IPS DF 4.7 (cell line): ENCODE results near the gene MDM4.
"Not testable (repeated sequence)": the region's sequence is repeated elsewhere in the genome, so short reads cannot be mapped to it uniquely, and the experiment has no call there.

Experiments used
- DNase-seq: peaks from one replicate; pipeline ENCODE4 v3.0.0-alpha.2; 2013; ENCODE audit warnings: low spot score; ENCODE audit errors: extremely low read depth

The MDM4 gene

DNA sequence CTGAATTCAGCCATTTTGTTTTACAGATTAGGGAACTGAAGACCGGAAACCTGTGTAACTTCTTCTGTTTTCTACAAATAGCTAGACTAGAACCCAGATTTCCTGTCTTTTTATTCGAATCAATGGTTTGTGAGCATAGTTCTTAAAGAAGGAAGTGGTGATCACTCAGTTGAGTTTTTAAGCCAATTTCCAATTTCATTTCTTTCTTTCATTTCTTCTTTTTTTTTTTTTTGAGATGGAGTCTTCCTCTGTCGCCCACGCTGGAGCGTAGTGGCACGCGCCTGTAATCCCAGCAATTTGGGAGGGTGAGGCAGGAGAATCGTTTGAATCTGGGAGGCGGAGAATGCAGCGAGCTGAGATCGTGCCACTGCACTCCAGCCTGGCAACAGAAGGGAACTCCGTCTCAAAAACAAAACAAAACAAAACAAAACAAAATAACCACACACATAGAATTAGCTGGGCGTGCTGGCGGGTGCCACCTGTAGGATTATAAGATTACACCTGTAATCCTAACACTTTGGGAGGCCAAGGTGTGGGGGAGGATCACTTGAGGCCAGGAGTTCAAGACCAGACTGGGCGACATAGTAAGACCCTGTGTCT lies 3.0 kb upstream of the MDM4 start:
- DNase-seq: no peak

DNA sequence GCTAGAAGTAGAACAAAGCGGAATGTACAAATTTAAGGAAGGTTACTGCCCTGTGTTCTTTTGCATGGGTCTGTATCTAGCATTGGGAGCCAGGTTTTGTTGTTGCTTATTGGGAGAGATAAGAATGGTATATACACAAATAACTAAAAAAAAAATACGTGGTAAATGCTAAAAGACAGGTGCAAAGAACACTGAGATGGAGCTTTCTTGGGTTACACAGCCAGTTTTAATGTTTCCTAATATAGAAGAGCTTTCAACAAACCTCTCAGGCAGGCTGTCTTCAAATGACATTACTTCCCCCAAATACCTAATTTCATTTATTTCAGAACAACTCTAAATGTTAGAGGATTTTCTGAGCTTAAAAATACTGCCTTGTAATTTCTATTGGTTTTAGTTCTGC lies 1.4 kb upstream of the MDM4 start:
- no peak for DNase-seq

DNA sequence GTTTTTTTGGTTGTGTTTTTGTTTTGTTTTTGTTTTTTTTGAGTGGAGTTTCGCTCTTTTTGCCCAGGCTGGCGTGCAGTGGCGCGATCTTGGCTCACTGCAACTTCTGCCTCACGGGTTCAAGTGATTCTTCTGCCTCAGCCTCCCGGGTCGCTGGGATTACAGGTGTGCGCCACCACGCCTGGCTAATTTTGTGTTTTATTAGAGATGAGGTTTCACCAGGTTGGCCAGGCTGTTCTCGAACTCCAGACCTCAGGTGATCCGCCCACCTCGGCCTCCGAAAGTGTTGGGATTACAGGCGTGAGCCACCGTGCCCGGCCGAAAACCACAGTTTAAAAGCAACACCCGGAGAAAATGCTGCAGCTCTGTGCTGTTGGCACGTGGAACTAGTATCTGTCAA lies 1.2 kb downstream of the MDM4 start:
- not testable (repeated sequence) for DNase-seq

DNA sequence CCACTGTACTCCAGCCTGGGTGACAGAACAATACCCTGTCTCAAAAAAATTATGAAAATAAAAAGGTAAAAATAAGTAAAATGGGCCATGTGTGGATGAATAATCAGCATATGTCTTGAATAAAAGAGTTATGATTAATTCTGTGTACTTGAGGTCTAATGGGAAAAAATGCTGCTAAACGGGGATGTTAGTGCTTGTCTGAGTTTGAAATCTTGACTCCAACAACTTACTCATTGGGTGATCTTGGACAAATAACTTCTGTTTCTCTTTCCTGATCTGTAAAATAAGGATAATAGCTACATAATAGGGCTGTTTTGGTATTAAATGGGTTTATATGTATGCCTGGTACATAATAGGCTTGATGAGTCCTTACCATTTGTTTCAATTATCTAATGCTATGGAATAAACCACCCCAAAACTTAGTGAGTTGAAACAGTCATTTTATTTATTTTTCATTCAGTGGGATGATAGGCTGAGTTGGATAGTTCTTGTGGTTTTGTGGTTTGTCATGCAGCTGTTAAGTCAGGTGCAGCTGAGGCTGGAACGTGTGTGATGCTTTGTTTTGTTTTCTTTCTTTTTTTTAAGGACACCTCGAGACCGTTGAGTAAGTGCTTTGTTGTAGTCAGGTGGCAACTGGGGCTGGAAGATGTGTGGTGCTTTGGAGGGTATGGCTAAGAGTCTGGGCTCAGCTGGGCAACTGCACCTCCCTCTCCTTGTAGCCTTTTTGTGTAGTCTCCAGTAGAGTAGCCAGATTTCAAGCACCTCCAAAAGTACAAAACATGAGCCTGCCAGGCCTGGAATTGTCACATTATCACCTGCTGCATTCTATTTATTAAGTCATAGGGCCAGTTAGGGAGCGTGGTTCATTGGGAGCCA lies 4.9 kb downstream of the MDM4 start:
- DNase-seq: no peak

DNA sequence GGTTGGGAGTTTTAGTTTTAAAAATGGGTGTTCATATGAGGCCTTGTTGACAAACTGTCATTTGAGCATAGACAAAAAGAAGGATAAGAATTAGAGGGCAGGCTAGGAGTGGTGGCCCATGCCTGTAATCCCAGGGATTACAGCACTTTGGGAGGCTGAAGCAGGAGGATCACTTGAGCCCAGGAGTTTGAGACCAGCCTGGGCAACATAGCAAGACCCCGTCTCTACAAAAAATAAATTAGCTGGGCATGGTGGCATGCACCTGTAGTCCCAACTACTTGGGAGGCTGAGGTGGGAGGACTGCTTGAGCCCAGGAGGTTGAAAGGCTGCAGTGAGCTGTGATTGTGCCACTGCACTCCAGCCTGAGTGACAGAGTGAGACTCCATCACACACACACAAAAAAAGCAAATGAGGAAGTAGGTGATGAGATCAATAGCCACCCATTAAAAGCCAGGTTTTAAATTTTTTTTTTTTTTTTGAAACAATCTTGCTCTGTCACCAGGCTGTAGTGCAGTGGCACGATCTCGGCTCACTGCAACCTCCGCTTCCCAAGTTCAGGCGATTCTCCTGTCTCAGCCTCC lies 5.8 kb downstream of the MDM4 start:
- not testable (repeated sequence) for DNase-seq

DNA sequence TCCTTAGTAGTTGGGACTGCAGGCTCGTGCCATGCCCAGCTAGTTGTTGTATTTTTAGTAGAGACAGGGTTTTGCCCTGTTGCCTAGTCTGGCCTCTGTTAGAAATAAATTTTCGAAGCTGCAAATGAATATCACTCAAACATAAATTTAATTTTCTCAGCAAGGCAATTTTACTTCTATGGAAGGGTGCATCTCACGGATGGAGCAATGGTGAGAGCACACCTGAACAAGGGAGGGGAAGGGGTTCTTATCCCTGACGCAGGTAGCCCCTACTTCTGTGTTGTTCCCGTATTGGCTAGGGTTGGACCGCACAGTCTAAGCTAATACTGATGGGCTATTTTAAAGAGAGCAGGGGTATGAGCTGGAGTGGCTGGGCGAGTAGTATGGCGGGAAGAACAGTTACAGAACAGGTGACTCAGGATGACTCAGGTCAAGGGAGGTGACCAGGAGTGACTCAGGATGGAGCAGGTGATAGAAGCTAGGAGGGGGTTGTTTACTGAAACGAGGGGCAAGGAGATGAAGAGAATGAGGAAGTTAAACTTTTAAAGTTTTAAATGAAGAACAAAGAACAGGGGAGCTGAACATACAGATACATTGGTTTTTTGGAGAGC lies 7.5 kb downstream of the MDM4 start:
- DNase-seq: no peak

DNA sequence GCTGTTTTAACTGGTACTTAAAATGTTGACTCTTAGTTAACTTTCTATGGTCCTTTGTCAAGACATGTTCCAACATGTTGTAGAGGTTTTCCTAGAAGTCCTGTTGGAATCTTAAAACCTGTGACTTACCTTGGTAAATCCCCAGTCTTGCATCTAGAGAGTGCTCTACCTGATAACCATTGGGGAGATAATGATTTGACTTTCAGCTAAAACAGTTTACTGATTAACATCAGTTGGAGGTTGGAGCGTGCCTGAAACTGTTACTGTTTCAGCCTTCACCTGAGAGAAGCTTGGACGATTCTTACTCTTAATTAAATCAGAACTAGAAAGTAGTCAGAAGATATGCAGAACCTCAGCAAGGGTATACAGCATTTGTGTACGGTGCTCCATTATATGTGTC lies 8.8 kb downstream of the MDM4 start:
- DNase-seq: no peak

DNA sequence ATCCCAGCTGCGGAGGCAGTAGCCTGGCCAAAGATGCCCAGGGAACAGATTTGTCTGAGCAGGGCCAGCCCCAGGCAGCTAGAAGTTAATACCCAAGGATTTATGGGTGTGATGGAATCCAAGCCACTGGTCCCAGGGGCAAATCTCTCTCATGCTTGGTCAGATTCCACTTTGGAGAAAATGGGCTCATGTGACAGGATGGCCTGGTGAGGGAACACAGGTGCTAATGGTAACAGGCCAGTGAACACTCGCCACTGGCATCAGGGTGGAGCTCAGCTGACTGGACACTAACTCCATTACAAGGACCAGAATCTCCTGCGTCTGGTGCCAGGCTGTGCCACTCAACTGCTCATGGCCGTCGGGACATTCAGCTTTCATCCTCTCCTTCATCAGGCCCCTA lies 12.0 kb downstream of the MDM4 start:
- DNase-seq: no peak

DNA sequence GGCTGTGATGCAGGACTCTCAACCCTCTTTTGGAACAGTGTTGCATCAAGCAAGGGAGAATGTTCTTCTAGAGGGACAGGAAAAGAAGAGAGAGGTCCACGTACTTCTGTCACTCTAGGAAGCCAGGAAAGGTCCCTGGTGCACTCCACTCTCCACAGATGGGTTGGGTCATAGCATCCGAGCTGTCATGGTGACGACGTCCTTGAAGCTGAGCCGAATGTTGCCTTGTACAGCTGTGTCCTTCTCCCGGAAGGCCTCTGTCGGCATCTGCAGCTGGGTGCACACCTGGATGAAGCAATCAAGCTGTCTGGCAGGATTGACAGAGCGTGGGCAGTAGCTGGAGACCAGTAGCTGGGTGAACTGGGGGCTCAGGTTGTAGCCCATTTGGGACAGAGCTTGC lies 12.5 kb downstream of the MDM4 start:
- DNase-seq: no peak

DNA sequence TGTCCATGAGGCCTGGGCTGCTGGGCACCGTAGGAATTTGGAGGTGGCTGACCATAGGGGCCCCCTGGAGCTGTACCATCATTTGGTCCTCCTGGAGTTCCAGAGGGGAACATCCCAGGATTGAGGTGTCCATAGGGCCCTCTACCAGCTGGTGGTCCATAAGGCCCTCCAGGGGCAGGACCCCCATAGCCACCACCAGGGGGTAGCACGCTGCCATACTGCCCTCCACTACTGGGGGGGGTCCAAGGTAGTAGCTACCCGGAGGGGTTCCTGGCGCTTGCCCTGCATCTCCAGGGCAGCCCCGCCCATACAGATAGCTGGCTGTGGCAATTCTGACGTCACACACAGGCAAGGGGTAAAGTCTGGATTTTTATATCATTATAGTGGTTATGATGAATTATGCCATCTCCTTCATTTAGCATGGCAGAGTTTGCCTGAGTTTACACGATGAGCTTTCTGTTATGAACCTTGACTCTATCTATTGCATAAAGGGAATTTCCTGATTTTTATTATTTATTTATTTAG lies 13.2 kb downstream of the MDM4 start:
- no peak for DNase-seq

DNA sequence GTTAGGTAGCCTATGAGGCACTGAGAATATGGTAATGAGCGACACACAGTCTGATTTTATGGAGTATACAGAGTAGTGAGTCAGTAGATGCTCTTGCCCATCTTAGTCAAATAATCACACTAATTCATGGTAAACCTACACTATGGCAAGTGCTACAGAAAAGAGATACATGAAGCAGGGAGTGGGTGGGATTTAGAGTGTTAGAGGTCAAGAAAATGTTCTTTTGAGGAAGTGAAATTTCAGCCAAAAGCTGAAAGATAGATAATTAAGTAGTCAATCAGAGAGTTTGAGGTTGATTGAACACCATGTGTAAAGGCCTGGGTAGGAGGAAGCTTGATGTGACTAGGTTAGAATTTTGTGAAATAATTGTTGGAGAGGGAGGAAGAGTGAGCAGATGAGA lies 14.7 kb downstream of the MDM4 start:
- DNase-seq: no peak

DNA sequence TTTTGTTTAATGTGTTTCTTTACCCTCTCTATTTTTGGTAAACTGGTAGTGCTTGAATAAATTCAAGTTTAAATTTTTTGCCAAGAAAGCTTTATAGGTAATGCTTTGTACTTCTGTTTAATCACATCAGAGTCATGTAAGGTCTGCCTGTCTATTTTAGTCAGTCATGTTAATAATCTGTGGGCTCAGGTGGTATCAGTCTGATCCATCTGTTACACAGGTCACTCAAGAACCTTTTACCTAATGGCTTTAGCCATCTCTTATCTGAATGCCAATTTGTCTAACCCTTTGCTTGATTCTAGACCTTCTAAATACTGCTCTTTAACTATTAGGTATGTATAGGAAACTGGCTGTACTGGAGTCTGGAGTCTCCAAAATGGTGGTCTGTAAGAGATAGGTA lies 16.6 kb downstream of the MDM4 start:
- DNase-seq: no peak

DNA sequence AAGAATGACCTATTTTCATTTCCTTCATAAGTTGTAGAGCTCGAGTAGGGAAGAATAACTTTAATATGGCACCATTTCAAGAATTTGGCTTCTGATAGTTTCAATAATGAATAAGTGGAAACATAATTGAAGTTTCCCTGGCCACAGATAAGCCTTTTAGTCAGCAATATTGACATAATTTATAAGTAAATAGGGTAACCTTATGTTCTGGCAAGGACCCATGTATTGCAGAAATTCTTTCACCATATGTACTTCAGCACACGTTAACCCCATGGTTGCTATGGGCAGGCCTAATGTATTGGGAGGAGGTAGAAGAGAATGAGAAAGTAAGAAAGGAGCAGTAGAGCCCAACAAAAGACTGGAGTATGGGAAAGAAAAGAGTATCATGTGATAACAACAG lies 25.4 kb downstream of the MDM4 start:
- DNase-seq: no peak

DNA sequence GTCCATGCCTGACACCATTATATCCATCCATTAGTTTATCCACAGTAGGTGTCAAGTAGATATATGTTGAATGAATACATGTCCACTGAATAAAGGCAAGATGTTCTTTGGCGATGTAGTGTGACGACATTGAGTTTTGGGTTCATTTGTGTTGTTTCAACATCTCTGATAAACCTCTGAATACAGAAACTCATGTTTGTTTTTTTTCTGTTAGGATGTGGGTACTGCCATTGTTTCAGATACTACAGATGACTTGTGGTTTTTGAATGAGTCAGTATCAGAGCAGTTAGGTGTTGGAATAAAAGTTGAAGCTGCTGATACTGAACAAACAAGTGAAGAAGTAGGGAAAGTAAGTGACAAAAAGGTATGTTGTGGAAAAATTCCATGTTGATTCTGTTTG lies 28.1 kb downstream of the MDM4 start:
- DNase-seq: no peak

DNA sequence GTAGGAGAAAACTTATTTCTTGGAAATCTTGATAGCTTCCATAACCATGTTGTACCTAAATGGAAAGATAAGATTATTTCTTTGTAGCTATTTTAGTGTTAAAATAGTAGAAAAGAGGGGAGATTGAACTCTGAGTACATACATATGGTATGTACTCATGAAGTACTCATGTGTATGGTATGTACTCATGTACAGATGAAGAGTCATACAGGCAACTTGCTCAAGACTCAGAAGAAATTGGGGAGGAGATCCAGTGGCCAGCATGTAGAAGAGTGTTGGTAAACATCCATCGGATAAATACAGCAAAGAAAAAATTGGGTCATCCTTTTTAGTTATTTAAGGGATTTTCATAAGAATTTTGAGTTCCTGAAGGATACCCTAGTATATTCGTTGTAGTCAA lies 29.0 kb downstream of the MDM4 start:
- no peak for DNase-seq

DNA sequence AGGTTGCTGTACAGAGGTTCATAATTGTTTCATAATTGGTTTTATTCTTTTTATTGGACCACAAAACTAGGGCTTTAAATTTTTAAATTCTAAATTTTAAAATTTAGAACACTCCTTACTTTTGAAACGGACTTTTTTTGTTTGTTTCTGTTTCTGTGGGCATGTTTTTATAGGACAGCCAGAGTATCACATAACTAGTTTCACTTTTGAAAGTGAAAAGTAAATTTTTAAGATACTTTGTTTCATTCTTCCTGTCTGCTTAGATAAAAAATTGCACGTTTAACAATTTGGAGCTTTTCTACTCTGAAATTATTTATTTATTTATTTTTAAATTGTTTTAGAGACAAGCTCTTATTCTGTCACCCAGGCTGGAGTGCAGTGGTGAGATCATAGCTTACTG lies 29.7 kb downstream of the MDM4 start:
- DNase-seq: no peak

DNA sequence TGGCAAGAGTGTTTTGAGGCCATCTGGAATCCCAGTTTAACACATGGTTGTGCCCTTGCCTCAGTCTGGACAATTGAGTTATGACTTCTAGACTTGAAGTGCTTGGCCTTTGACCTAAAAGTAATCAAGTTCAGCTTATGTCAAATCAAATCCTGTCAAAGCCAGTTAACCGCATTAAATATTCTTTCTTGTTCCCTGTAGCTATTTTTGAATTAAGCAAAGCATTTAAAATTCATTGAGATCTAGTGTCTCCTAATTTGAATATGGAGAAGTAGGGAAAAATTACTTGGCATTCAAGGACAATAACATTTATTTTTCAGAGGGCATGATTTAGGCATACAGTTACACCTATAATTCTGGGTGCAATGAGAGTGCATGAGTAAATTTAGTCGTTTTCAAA lies 32.1 kb downstream of the MDM4 start:
- no peak for DNase-seq

DNA sequence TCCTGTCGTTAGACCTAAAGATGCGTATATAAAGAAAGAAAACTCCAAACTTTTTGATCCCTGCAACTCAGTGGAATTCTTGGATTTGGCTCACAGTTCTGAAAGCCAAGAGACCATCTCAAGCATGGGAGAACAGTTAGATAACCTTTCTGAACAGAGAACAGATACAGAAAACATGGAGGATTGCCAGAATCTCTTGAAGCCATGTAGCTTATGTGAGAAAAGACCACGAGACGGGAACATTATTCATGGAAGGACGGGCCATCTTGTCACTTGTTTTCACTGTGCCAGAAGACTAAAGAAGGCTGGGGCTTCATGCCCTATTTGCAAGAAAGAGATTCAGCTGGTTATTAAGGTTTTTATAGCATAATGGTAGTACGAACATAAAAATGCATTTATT lies 33.1 kb downstream of the MDM4 start:
- DNase-seq: no peak

DNA sequence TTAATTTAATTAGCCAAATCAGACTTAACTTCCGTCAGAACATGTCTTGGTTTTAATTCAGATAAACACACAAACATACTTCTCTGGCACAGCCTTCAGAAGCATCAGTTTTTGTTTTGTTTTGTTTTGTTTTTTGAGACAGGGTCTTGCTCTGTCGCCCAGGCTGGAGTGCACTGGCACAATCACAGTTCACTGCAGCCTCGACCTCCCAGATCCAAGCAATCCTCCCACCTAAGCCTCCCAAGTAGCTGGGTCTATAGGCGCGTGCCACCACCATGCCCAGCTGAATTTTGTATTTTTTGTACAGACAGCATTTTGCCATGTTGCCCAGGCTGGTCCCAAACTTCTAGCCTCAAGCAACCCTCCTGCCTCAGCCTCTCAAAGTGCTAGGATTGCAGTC lies 34.7 kb downstream of the MDM4 start:
- DNase-seq: no peak

DNA sequence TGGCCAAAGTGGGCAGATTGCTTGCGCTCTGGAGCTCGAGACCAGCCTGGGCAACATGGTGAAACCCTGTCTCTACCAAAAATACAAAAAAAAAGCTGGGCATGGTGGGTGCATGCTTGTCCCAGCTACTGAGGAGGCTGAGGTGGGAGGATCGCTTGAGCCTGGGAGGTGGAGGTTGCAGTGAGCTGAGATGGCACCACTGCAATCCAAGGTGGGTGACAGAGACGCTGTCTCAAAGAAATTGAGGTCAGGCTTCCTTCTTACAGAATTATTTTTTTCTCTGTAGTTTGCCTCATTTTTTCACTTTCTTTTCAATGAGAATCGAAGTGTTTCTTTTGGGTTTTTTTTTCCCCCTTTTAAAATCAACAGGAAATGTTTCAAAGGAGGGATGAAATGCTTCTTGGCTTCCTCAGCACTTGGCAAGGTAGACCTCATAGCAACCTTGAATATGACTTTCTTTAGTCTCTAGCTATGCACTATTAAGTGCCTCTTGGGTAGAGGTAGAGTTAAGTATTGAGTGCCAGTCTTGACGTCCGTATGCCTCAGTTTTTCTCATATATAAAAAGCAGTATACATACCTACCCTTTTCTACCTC lies 40.3 kb downstream of the MDM4 start:
- DNase-seq: no peak

DNA sequence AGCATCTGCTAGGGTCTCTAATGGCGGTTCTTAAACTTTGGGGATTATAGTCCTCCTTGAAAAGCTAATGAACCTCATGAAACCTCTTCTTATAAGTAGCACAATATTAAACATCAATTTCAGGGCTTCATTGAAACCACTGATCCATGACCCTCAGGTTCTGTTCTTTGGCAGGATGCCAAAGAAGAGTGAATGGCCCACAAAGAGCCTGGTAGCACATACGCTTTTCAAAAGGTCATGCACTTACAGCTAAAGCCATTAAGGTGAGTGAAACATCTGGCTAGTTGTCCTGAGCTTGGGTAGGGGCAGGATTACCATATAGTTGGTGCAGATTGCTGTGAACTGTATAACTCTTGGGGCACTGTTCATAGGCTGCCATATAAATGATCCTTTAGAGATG lies 42.3 kb downstream of the MDM4 start:
- no peak for DNase-seq

DNA sequence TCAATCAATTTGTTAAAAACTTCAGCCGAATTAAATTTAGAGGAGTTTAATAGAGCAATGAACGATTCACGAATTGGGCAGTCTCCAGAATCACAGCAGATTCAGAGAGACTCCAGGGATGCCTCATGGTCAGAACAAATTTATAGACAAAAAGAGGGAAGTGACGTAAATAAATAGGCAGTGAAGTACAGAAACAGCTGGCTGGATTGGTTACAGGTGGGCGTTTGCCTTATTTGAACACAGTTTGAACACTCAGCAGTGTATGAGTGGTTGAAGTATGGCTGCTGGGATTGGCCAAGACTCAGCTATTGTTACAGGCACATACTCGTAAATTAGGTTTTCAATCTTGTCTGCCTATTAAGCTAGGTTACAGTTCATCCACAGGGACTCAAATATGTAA lies 43.8 kb downstream of the MDM4 start:
- DNase-seq: not testable (repeated sequence)
